GM23338 (cell line): ENCODE measurements around the gene CYGB. TPM values are rescaled to one million over a fixed set of nuclear protein-coding genes. Genes with fewer than 3 reads are reported as not detected.

Experiments used
- ATAC-seq: fragments of 200-7000 bp; cut with Tn5 transposase; 3 replicates; pipeline ENCODE4 v1.9.1; 2020
- DNase-seq: peaks from one replicate; pipeline ENCODE4 v3.0.0-alpha.2; 2015; ENCODE audit warnings: low spot score
- H2AFZ ChIP-seq: fragments of 200-600 bp; sonication (generic); 2 replicates; pipeline ENCODE4 v1.8.0; 2016; ENCODE audit warnings: antibody characterized with exemption, mild to moderate bottlenecking, moderate library complexity
- H3F3A ChIP-seq: fragments of 200-600 bp; sonication (generic); replicated peaks from 2 replicates; pipeline ENCODE4 v1.8.0; 2017; ENCODE audit warnings: antibody characterized with exemption, mixed run types, low read depth
- H3K27ac ChIP-seq: fragments of 200-600 bp; sonication (generic); 2 replicates; pipeline ENCODE4 v1.6.1; 2016; ENCODE audit warnings: low read depth
- H3K27me3 ChIP-seq: fragments of 200-600 bp; sonication (generic); 2 replicates; pipeline ENCODE4 v1.8.0; 2016; ENCODE audit warnings: mild to moderate bottlenecking, mixed run types, moderate library complexity; ENCODE audit not compliant: insufficient read depth
- H3K36me3 ChIP-seq: fragments of 200-600 bp; sonication (generic); 2 replicates; pipeline ENCODE4 v1.8.0; 2016; ENCODE audit warnings: mild to moderate bottlenecking; ENCODE audit not compliant: insufficient read depth
- H3K4me1 ChIP-seq: fragments of 200-600 bp; sonication (generic); 2 replicates; pipeline ENCODE4 v1.8.0; 2016; ENCODE audit warnings: mild to moderate bottlenecking, moderate library complexity; ENCODE audit not compliant: insufficient read depth
- H3K4me2 ChIP-seq: fragments of 200-600 bp; sonication (generic); 2 replicates; pipeline ENCODE4 v1.7.1; 2017; ENCODE audit warnings: mixed run types
- H3K4me3 ChIP-seq: fragments of 200-600 bp; sonication (generic); 2 replicates; pipeline ENCODE4 v1.6.1; 2016; ENCODE audit warnings: mixed run types
- H3K79me2 ChIP-seq: fragments of 200-600 bp; sonication (generic); replicated peaks from 2 replicates; pipeline ENCODE4 v1.8.0; 2017; ENCODE audit warnings: mild to moderate bottlenecking; ENCODE audit not compliant: insufficient read depth
- H3K9me2 ChIP-seq: fragments of 200-600 bp; sonication (generic); 2 replicates; pipeline ENCODE4 v1.8.0; 2017; ENCODE audit not compliant: insufficient read depth
- H4K20me1 ChIP-seq: fragments of 200-600 bp; sonication (generic); replicated peaks from 2 replicates; pipeline ENCODE4 v1.8.0; 2017; ENCODE audit warnings: mild to moderate bottlenecking; ENCODE audit not compliant: insufficient read depth
- H3K27ac Mint-ChIP-seq: 2 replicates; pipeline ENCODE4 v1.8.0; 2020; ENCODE audit warnings: inconsistent platforms, mild to moderate bottlenecking, moderate library complexity, mixed read lengths
- H3K27me3 Mint-ChIP-seq: 3 replicates; pipeline ENCODE4 v1.8.0; 2022; ENCODE audit warnings: low read depth, mild to moderate bottlenecking, moderate library complexity, mixed read lengths, inconsistent platforms; ENCODE audit not compliant: insufficient read depth, poor library complexity
- H3K36me3 Mint-ChIP-seq: 3 replicates; pipeline ENCODE4 v1.8.0; 2021; ENCODE audit warnings: low read depth, mild to moderate bottlenecking, inconsistent platforms, moderate library complexity, mixed read lengths
- H3K4me1 Mint-ChIP-seq: 3 replicates; pipeline ENCODE4 v1.8.0; 2020; ENCODE audit warnings: mild to moderate bottlenecking, inconsistent platforms, mixed read lengths
- H3K4me3 Mint-ChIP-seq: 3 replicates; pipeline ENCODE4 v1.8.0; 2021; ENCODE audit warnings: moderate library complexity, mild to moderate bottlenecking, inconsistent platforms, mixed read lengths
- H3K9me3 Mint-ChIP-seq: 3 replicates; pipeline ENCODE4 v1.8.0; 2020; ENCODE audit warnings: moderate library complexity, mild to moderate bottlenecking, inconsistent platforms, mixed read lengths
- CTCF ChIP-seq, 2 experiments: fragments of 200-600 bp in 1 of 2; sonication (generic) in 1 of 2; conservative IDR thresholded peaks; 2 replicates each; pipeline versions ENCODE4 v1.5.1 to v1.6.1; 2016 to 2017; ENCODE audit warnings: antibody characterized with exemption in 2 of 2, low read depth in 2 of 2, mild to moderate bottlenecking in 2 of 2, moderate library complexity in 1 of 2
- EZH2 ChIP-seq: fragments of 200-600 bp; sonication (generic); IDR thresholded peaks from one replicate; pipeline ENCODE4 v1.8.0; 2017; ENCODE audit warnings: antibody characterized with exemption, mild to moderate bottlenecking, low read depth; ENCODE audit not compliant: unreplicated experiment
- EZH2phosphoT487 ChIP-seq: fragments of 200-600 bp; sonication (generic); IDR thresholded peaks from one replicate; pipeline ENCODE4 v1.8.1; 2018; ENCODE audit warnings: antibody characterized with exemption; ENCODE audit not compliant: unreplicated experiment
- JUNB ChIP-seq: IDR thresholded peaks from one replicate; pipeline ENCODE4 v1.6.1; 2016; ENCODE audit warnings: antibody characterized with exemption; ENCODE audit not compliant: unreplicated experiment
- NANOG ChIP-seq: IDR thresholded peaks from 2 replicates; pipeline ENCODE4 v1.6.1; 2016; ENCODE audit warnings: antibody characterized with exemption, borderline replicate concordance
- POLR2AphosphoS5 ChIP-seq: IDR thresholded peaks from 2 replicates; pipeline ENCODE4 v1.6.1; 2016; ENCODE audit warnings: antibody characterized with exemption, low read depth
- ZNF114 ChIP-seq: fragments of 250-450 bp; sonication (Bioruptor Pico); IDR thresholded peaks from 2 replicates; pipeline ENCODE4 v1.5.0; 2020; ENCODE audit warnings: mild to moderate bottlenecking, moderate library complexity
- polyA plus RNA-seq: library from polyadenylated mRNA; unstranded; fragments of >200 nt; fragmentation: Nextera tagmentation; extraction: Ambion mirVana; gene quantifications from 2 replicates; pipeline ENCODE4 v1.2.1, GENCODE V29; 2016
- total RNA-seq: library from RNA; depleted of rRNA; stranded (reverse); fragments of >200 nt; shearing (Covaris generic); gene quantifications from 2 replicates; pipeline ENCODE4 v1.2.3, GENCODE V29; 2014
- TF ChIP-seq, protein P1 (sequence below): IDR thresholded peaks from one replicate; pipeline ENCODE4 v1.6.1; 2018; ENCODE audit warnings: antibody characterized with exemption; ENCODE audit not compliant: unreplicated experiment
- TF ChIP-seq, protein P2 (sequence below): fragments of 250-450 bp; sonication (Bioruptor Pico); IDR thresholded peaks from 2 replicates; pipeline ENCODE4 v1.5.0; 2020; ENCODE audit warnings: mild to moderate bottlenecking, moderate library complexity

Gene CYGB
- total and polyA plus RNA-seq, 2 experiments from 2014 or later, result 1.2 to 1.7 TPM

- no peak overlapping the region for H3K4me3 Mint-ChIP-seq
- ATAC-seq, result no peak
- Histone ChIP-seq H3K4me2 (no peak overlapping the region), H3K36me3 (no peaks in the 10 kb centered on the region), H2AFZ (no peak overlapping the region), H3K27me3 (no peaks in the 10 kb centered on the region), H4K20me1 (no peaks in the 10 kb centered on the region), H3K27ac (no peak overlapping the region), H3F3A (no peaks in the 10 kb centered on the region; the same call in 1 of the 2 replicates), H3K4me3 (no peak overlapping the region), H3K4me1 (peaks cover 15% of the 10 kb centered on the region; the same call in 1 of the 2 replicates), H3K9me2 (no peaks in the 10 kb centered on the region), H3K79me2 (no peaks in the 10 kb centered on the region)
- H3K9me3 Mint-ChIP-seq, result no peaks in the 10 kb centered on the region
- no peak overlapping the region for H3K27ac Mint-ChIP-seq
- no peak for DNase-seq
- no peaks in the 10 kb centered on the region for H3K36me3 Mint-ChIP-seq
- H3K4me1 Mint-ChIP-seq, result peaks cover 22% of the 10 kb centered on the region
- no peak for TF ChIP-seq ZNF114 (CRISPR knock-in tag)
- no peak for TF ChIP-seq NANOG
- TF ChIP-seq JUNB, result no peak
- no peak for TF ChIP-seq CTCF (conservative IDR thresholded peaks at IDR 0.05; ENCODE audit: low read depth in 2 of 2)
- no peak for TF ChIP-seq POLR2AphosphoS5
- TF ChIP-seq, protein P1, sequence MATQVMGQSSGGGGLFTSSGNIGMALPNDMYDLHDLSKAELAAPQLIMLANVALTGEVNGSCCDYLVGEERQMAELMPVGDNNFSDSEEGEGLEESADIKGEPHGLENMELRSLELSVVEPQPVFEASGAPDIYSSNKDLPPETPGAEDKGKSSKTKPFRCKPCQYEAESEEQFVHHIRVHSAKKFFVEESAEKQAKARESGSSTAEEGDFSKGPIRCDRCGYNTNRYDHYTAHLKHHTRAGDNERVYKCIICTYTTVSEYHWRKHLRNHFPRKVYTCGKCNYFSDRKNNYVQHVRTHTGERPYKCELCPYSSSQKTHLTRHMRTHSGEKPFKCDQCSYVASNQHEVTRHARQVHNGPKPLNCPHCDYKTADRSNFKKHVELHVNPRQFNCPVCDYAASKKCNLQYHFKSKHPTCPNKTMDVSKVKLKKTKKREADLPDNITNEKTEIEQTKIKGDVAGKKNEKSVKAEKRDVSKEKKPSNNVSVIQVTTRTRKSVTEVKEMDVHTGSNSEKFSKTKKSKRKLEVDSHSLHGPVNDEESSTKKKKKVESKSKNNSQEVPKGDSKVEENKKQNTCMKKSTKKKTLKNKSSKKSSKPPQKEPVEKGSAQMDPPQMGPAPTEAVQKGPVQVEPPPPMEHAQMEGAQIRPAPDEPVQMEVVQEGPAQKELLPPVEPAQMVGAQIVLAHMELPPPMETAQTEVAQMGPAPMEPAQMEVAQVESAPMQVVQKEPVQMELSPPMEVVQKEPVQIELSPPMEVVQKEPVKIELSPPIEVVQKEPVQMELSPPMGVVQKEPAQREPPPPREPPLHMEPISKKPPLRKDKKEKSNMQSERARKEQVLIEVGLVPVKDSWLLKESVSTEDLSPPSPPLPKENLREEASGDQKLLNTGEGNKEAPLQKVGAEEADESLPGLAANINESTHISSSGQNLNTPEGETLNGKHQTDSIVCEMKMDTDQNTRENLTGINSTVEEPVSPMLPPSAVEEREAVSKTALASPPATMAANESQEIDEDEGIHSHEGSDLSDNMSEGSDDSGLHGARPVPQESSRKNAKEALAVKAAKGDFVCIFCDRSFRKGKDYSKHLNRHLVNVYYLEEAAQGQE, result no peak
- no peak for TF ChIP-seq EZH2phosphoT487
- TF ChIP-seq EZH2, result no peak
- TF ChIP-seq, protein P2, sequence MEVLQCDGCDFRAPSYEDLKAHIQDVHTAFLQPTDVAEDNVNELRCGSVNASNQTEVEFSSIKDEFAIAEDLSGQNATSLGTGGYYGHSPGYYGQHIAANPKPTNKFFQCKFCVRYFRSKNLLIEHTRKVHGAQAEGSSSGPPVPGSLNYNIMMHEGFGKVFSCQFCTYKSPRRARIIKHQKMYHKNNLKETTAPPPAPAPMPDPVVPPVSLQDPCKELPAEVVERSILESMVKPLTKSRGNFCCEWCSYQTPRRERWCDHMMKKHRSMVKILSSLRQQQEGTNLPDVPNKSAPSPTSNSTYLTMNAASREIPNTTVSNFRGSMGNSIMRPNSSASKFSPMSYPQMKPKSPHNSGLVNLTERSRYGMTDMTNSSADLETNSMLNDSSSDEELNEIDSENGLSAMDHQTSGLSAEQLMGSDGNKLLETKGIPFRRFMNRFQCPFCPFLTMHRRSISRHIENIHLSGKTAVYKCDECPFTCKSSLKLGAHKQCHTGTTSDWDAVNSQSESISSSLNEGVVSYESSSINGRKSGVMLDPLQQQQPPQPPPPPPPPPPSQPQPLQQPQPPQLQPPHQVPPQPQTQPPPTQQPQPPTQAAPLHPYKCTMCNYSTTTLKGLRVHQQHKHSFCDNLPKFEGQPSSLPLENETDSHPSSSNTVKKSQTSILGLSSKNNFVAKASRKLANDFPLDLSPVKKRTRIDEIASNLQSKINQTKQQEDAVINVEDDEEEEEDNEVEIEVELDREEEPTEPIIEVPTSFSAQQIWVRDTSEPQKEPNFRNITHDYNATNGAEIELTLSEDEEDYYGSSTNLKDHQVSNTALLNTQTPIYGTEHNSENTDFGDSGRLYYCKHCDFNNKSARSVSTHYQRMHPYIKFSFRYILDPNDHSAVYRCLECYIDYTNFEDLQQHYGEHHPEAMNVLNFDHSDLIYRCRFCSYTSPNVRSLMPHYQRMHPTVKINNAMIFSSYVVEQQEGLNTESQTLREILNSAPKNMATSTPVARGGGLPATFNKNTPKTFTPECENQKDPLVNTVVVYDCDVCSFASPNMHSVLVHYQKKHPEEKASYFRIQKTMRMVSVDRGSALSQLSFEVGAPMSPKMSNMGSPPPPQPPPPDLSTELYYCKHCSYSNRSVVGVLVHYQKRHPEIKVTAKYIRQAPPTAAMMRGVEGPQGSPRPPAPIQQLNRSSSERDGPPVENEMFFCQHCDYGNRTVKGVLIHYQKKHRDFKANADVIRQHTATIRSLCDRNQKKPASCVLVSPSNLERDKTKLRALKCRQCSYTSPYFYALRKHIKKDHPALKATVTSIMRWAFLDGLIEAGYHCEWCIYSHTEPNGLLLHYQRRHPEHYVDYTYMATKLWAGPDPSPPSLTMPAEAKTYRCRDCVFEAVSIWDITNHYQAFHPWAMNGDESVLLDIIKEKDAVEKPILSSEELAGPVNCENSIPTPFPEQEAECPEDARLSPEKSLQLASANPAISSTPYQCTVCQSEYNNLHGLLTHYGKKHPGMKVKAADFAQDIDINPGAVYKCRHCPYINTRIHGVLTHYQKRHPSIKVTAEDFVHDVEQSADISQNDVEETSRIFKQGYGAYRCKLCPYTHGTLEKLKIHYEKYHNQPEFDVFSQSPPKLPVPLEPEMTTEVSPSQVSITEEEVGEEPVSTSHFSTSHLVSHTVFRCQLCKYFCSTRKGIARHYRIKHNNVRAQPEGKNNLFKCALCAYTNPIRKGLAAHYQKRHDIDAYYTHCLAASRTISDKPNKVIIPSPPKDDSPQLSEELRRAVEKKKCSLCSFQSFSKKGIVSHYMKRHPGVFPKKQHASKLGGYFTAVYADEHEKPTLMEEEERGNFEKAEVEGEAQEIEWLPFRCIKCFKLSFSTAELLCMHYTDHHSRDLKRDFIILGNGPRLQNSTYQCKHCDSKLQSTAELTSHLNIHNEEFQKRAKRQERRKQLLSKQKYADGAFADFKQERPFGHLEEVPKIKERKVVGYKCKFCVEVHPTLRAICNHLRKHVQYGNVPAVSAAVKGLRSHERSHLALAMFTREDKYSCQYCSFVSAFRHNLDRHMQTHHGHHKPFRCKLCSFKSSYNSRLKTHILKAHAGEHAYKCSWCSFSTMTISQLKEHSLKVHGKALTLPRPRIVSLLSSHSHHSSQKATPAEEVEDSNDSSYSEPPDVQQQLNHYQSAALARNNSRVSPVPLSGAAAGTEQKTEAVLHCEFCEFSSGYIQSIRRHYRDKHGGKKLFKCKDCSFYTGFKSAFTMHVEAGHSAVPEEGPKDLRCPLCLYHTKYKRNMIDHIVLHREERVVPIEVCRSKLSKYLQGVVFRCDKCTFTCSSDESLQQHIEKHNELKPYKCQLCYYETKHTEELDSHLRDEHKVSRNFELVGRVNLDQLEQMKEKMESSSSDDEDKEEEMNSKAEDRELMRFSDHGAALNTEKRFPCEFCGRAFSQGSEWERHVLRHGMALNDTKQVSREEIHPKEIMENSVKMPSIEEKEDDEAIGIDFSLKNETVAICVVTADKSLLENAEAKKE (CRISPR knock-in tag), result no peak
- H3K27me3 Mint-ChIP-seq, result peaks cover 19% of the 10 kb centered on the region
Measured at GRCh38 chr17:76547642-76548202, 10.2 kb upstream of the CYGB start.
